Astrocyte (in vitro differentiated cells and primary cell): ENCODE measurements around the gene GET3. TPM values are rescaled to one million over a fixed set of nuclear protein-coding genes. Genes with fewer than 3 reads are reported as not detected.

Source experiments
- DNase-seq: peaks from one replicate; pipeline ENCODE4 v3.0.0-alpha.2; 2010; ENCODE audit warnings: low read depth
- FAIRE-seq: peaks from 2 replicates; lab custom pipeline; 2011; peaks lifted over from hg19 to GRCh38; lab: Jason Lieb, UNC
- H2AFZ ChIP-seq: 2 replicates; pipeline ENCODE4 v1.6.0; 2012; ENCODE audit warnings: low read depth, low read length, inconsistent platforms
- H3K27ac ChIP-seq: 2 replicates; pipeline ENCODE4 v1.5.1; 2011; ENCODE audit warnings: low read depth, low read length, inconsistent platforms
- H3K27me3 ChIP-seq: 2 replicates; pipeline ENCODE4 v1.6.0; 2011; ENCODE audit warnings: low read length, inconsistent platforms; ENCODE audit not compliant: insufficient read depth
- H3K36me3 ChIP-seq: 2 replicates; pipeline ENCODE4 v1.5.1; 2011; ENCODE audit warnings: low read length, inconsistent platforms; ENCODE audit not compliant: insufficient read depth
- H3K4me1 ChIP-seq: 2 replicates; pipeline ENCODE4 v1.5.1; 2011; ENCODE audit warnings: low read length, inconsistent platforms; ENCODE audit not compliant: insufficient read depth
- H3K4me2 ChIP-seq: 2 replicates; pipeline ENCODE4 v1.6.0; 2012; ENCODE audit warnings: low read length, inconsistent platforms
- H3K4me3 ChIP-seq: 2 replicates; pipeline ENCODE4 v1.5.1; 2011; ENCODE audit warnings: low read depth, mild to moderate bottlenecking, low read length, inconsistent platforms; ENCODE audit not compliant: insufficient read depth
- H3K79me2 ChIP-seq: 2 replicates; pipeline ENCODE4 v1.6.0; 2012; ENCODE audit warnings: mild to moderate bottlenecking, low read length, inconsistent platforms; ENCODE audit not compliant: insufficient read depth
- H3K9ac ChIP-seq: 2 replicates; pipeline ENCODE4 v1.6.0; 2012; ENCODE audit warnings: mild to moderate bottlenecking, low read length, inconsistent platforms
- H3K9me3 ChIP-seq: 2 replicates; pipeline ENCODE4 v1.5.1; 2012; ENCODE audit warnings: low read depth, mild to moderate bottlenecking, low read length, inconsistent platforms; ENCODE audit not compliant: insufficient read depth
- H4K20me1 ChIP-seq: 2 replicates; pipeline ENCODE4 v1.6.0; 2012; ENCODE audit warnings: low read length, inconsistent platforms; ENCODE audit not compliant: insufficient read depth
- H3K27ac Mint-ChIP-seq: one replicate; pipeline ENCODE4 v1.8.0; 2021; ENCODE audit warnings: mild to moderate bottlenecking, mixed read lengths; ENCODE audit not compliant: unreplicated experiment
- H3K27me3 Mint-ChIP-seq: one replicate; pipeline ENCODE4 v1.8.0; 2021; ENCODE audit warnings: low read depth, mixed read lengths; ENCODE audit not compliant: unreplicated experiment
- H3K36me3 Mint-ChIP-seq: one replicate; pipeline ENCODE4 v1.8.0; 2021; ENCODE audit warnings: low read depth, mixed read lengths; ENCODE audit not compliant: unreplicated experiment
- H3K4me1 Mint-ChIP-seq: one replicate; pipeline ENCODE4 v1.8.0; 2021; ENCODE audit warnings: low read depth, mixed read lengths; ENCODE audit not compliant: unreplicated experiment
- H3K4me3 Mint-ChIP-seq: one replicate; pipeline ENCODE4 v1.8.0; 2021; ENCODE audit warnings: mild to moderate bottlenecking, moderate library complexity, mixed read lengths; ENCODE audit not compliant: unreplicated experiment
- H3K9me3 Mint-ChIP-seq: one replicate; pipeline ENCODE4 v1.8.0; 2021; ENCODE audit warnings: mild to moderate bottlenecking, mixed read lengths; ENCODE audit not compliant: unreplicated experiment
- EZH2 ChIP-seq: IDR thresholded peaks from 2 replicates; pipeline ENCODE4 v1.6.1; 2012; ENCODE audit warnings: mild to moderate bottlenecking, low read length, inconsistent platforms; ENCODE audit not compliant: insufficient read depth
- total RNA-seq: library from RNA; stranded (reverse); gene quantifications from 2 replicates; pipeline ENCODE4 v1.2.1, GENCODE V29; 2021
- TF ChIP-seq, protein P1 (sequence below): IDR thresholded peaks from 2 replicates; pipeline ENCODE4 v1.5.1; 2011; ENCODE audit warnings: low read depth, mild to moderate bottlenecking, inconsistent platforms, low read length, moderate library complexity; ENCODE audit not compliant: insufficient read depth

Gene GET3
- total RNA-seq, 1 donor from 2014 or later: 66.8 TPM

DNA sequence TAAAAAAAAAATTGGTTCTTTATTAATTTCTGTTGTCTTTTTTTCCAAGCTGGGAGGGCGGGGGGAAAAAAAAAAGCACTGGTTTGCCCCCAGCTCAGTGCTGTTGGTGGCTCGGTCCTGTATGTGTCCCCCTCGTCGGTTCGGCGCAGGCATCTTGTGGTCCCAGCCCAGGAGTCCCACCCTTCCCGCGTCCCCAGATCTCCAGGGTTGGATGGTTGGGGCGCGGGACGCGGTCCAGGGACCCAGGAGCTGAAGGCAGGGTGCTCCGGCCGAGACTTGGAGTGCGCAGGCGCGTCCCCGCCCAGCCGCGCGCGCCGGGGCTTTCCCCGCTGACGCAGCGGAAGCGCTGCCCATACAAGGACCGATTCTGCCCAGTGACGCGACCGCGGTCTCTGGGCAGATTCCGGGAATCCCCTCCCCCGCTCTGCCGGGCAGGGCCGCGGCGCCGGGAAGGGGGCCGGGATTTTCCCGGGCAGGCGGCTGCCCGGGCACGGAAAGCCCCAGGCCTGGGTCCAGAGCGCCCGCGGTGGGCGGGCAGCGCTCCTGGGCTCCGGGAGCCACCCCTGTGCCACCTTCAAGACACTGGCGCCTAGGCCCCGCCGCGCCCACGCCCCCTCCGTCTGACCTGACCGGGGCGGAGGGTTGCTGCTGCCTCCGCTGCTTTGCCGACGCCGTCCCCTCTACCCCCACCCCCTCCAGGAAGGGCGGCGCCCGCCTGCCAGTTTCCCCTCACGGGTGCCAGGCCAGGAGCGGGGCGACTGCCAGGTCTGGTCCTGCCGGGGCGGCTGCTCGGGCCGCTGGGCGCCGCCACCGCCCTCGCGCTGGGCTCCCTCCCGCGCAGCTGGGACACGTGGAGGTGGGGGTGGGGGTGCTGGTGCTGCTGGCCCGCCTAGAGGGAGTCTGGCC lies 56.2 kb downstream of the GET3 start:
- Histone ChIP-seq H3K4me3 (peak overlapping the region; percentile 92), H3K27me3 (no peaks in the 10 kb centered on the region), H3K9me3 (no peaks in the 10 kb centered on the region), H3K36me3 (no peaks in the 10 kb centered on the region), H3K9ac (peak overlapping the region; percentile 94), H4K20me1 (peaks cover 19% of the 10 kb centered on the region), H3K4me2 (peak overlapping the region; percentile 91), H3K27ac (peak overlapping the region; percentile 90), H3K4me1 (peaks cover 31% of the 10 kb centered on the region), H2AFZ (peak overlapping the region; percentile 40), H3K79me2 (peaks cover 21% of the 10 kb centered on the region)
- TF ChIP-seq EZH2: no peak
- TF ChIP-seq, protein P1, sequence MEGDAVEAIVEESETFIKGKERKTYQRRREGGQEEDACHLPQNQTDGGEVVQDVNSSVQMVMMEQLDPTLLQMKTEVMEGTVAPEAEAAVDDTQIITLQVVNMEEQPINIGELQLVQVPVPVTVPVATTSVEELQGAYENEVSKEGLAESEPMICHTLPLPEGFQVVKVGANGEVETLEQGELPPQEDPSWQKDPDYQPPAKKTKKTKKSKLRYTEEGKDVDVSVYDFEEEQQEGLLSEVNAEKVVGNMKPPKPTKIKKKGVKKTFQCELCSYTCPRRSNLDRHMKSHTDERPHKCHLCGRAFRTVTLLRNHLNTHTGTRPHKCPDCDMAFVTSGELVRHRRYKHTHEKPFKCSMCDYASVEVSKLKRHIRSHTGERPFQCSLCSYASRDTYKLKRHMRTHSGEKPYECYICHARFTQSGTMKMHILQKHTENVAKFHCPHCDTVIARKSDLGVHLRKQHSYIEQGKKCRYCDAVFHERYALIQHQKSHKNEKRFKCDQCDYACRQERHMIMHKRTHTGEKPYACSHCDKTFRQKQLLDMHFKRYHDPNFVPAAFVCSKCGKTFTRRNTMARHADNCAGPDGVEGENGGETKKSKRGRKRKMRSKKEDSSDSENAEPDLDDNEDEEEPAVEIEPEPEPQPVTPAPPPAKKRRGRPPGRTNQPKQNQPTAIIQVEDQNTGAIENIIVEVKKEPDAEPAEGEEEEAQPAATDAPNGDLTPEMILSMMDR: no peak
- H3K9me3 Mint-ChIP-seq: no peaks in the 10 kb centered on the region
- H3K4me1 Mint-ChIP-seq: peaks cover 26% of the 10 kb centered on the region
- peak overlapping the region; percentile 98 for H3K27ac Mint-ChIP-seq
- no peaks in the 10 kb centered on the region for H3K36me3 Mint-ChIP-seq
- no peaks in the 10 kb centered on the region for H3K27me3 Mint-ChIP-seq
- FAIRE-seq (no peak), DNase-seq (peak; percentile 73)
- H3K4me3 Mint-ChIP-seq: peak overlapping the region; percentile 93

GRCh38 chr19:12794196-12794941 lies 57.1 kb downstream of the GET3 start:
- TF ChIP-seq, protein P1: no peak
- TF ChIP-seq EZH2: no peak
- H3K4me3 ChIP-seq: peak overlapping the region; percentile 92
- peaks cover 21% of the 10 kb centered on the region for H3K79me2 ChIP-seq
- Mint-ChIP-seq H3K27me3 (no peaks in the 10 kb centered on the region), H3K4me1 (peaks cover 21% of the 10 kb centered on the region), H3K9me3 (no peaks in the 10 kb centered on the region), H3K36me3 (peaks cover 2% of the 10 kb centered on the region), H3K27ac (peak overlapping the region; percentile 98), H3K4me3 (peak overlapping the region; percentile 90)
- DNase-seq (no peak), FAIRE-seq (no peak)
- no peak overlapping the region for H2AFZ ChIP-seq
- peak overlapping the region; percentile 94 for H3K9ac ChIP-seq
- peak overlapping the region; percentile 90 for H3K27ac ChIP-seq
- no peaks in the 10 kb centered on the region for H3K27me3 ChIP-seq
- H4K20me1 ChIP-seq: peaks cover 19% of the 10 kb centered on the region
- H3K4me1 ChIP-seq: peaks cover 23% of the 10 kb centered on the region
- peak overlapping the region; percentile 91 for H3K4me2 ChIP-seq
- H3K9me3 ChIP-seq: no peaks in the 10 kb centered on the region
- no peaks in the 10 kb centered on the region for H3K36me3 ChIP-seq
